ENCODE results near the gene SERPINA7.
"Not testable (repeated sequence)": the region's sequence is repeated elsewhere in the genome, so short reads cannot be mapped to it uniquely, and the experiment has no call there.

DNA sequence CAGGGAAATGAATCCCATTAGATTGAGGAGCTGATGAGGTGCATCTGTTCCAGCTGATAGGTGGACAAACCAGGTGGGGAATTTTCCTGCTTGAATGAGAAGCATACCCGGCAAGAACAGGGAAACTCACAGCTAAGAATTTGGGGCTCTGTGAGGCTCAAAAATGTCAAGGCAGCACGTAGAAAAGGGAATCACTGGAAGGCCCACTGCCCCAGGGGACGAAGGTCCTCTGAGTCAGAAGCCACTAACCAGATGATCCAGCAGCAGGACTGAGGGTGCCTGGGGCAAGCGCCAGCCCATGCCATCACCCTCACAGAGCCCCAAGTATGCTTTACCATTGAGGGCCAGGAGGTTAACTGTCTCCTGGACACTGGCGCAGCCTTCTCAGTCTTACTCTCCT lies 37.9 kb downstream of the SERPINA7 start:
- TF ChIP-seq, protein P1, sequence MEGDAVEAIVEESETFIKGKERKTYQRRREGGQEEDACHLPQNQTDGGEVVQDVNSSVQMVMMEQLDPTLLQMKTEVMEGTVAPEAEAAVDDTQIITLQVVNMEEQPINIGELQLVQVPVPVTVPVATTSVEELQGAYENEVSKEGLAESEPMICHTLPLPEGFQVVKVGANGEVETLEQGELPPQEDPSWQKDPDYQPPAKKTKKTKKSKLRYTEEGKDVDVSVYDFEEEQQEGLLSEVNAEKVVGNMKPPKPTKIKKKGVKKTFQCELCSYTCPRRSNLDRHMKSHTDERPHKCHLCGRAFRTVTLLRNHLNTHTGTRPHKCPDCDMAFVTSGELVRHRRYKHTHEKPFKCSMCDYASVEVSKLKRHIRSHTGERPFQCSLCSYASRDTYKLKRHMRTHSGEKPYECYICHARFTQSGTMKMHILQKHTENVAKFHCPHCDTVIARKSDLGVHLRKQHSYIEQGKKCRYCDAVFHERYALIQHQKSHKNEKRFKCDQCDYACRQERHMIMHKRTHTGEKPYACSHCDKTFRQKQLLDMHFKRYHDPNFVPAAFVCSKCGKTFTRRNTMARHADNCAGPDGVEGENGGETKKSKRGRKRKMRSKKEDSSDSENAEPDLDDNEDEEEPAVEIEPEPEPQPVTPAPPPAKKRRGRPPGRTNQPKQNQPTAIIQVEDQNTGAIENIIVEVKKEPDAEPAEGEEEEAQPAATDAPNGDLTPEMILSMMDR (IDR thresholded peaks at IDR 0.05), result not testable (repeated sequence)
- not testable (repeated sequence) for TF ChIP-seq POLR2A (IDR thresholded peaks at IDR 0.05)
